ENCODE data around the gene C18orf32. TPM values are rescaled to one million over a fixed set of nuclear protein-coding genes. Genes with fewer than 3 reads are reported as not detected.
A peak's percentile ranks its signal among the peaks of the same experiment; 100 is the strongest.

C18orf32 gene
- total RNA-seq, 1 experiment from 2014 or later = 24.4 TPM

DNA sequence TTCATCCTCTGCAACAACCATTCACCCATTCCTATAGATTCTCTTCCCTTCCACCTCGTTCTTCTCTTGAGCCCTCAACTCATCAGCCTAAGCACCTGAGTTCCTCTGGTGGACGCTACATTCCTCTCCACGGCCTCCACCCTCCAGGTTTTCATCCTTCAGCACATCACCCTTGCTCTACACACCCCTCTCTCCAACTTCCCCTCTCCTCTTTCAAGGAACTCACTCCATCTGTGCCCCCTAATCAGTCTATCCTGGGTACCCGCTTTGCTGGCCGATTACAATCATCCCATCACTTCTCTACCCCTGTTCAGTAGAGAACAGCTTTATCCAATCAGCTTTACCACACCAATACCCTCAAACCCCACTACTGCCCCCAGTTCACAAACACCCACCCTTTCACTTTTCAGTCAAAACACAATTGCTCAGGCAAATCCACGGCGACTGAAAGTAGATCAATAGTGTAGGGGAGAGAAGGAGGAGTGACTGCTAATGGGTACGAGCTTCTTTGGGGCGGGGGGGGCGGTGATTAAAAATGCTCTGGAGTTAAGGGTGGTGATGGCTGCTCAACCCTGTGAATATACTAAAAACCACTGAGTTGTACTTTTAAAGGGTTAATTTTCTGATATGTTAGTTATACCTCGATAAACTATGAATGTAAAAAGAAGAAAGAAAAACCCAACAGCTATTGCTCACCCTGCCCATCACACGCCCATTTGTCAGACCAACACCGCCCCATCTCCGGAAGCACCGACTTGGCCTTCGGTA, 27.4 kb downstream of the C18orf32 start:
- H3K56ac ChIP-seq (ENCODE audit: insufficient read length, low read depth, low read length) = no peak overlapping the region
- H3K4me1 Mint-ChIP-seq = peaks cover 14% of the 10 kb centered on the region in 2 experiments

More for the DNA sequence above, 27.4 kb downstream of the C18orf32 start:
- Histone ChIP-seq H2BK20ac (ENCODE audit: low read depth, low read length, poor library complexity, severe bottlenecking) (no peak overlapping the region), H4K5ac (ENCODE audit: insufficient read length, low read depth, low read length) (no peak overlapping the region), H2AK5ac (ENCODE audit: insufficient read length, low read length) (no peak overlapping the region), H3K23me2 (ENCODE audit: insufficient read length, low read depth, low read length, poor library complexity, severe bottlenecking) (peaks cover 10% of the 10 kb centered on the region), H3K4me2 (ENCODE audit: insufficient read depth, insufficient read length, low read length) (peak overlapping the region; percentile 68), H4K91ac (ENCODE audit: insufficient read length, low read depth, low read length) (no peak overlapping the region), H3K9ac (ENCODE audit: extremely low read depth, insufficient read length, low read length) (peak overlapping the region; percentile 16), H3K14ac (ENCODE audit: insufficient read depth, low read length) (no peak overlapping the region; the same call in 1 of the 2 replicates), H3K4me1 (ENCODE audit: insufficient read depth, low read length) (peaks cover 3% of the 10 kb centered on the region; the same call in 1 of the 2 replicates), H2BK15ac (ENCODE audit: low read depth, low read length) (no peak overlapping the region), H2AFZ (ENCODE audit: low read length) (no peak overlapping the region), H3K27me3 (ENCODE audit: insufficient read depth, low read length) (no peaks in the 10 kb centered on the region), H3K4ac (ENCODE audit: low read depth, low read length) (no peak overlapping the region), H3K9me3 (ENCODE audit: control insufficient read depth, low read depth, low read length) (no peaks in the 10 kb centered on the region), H2BK12ac (ENCODE audit: insufficient read length, low read depth, low read length) (no peak overlapping the region), H3K27ac (ENCODE audit: insufficient read length, low read depth, low read length) (no peak overlapping the region), H2BK5ac (ENCODE audit: insufficient read length, low read length) (no peak overlapping the region), H4K20me1 (ENCODE audit: control insufficient read depth, insufficient read depth, insufficient read length) (no peaks in the 10 kb centered on the region), H3K79me1 (ENCODE audit: insufficient read depth, low read depth, low read length, poor library complexity, severe bottlenecking) (no peaks in the 10 kb centered on the region), H3K18ac (ENCODE audit: insufficient read length, low read depth, low read length) (no peak overlapping the region), H3K23ac (ENCODE audit: insufficient read length, low read depth, low read length) (no peak overlapping the region), H3T11ph (ENCODE audit: low read length) (no peak overlapping the region), H4K8ac (replicated peaks; ENCODE audit: insufficient read length, low read depth, low read length) (no peak overlapping the region), H3K79me2 (ENCODE audit: insufficient read depth, low read length) (no peaks in the 10 kb centered on the region; the same call in 1 of the 2 replicates), H2BK120ac (ENCODE audit: low read depth, low read length, poor library complexity, severe bottlenecking) (no peak overlapping the region)
- WGBS (ENCODE audit: extremely low coverage, insufficient read length, low lambda C conversion rate) = no CpG with 5 or more reads among the region's 16 CpGs
- DNase-seq = no peak
- H3K4me3 Mint-ChIP-seq = peak overlapping the region; percentile 75 to 91
- TF ChIP-seq, protein P1, sequence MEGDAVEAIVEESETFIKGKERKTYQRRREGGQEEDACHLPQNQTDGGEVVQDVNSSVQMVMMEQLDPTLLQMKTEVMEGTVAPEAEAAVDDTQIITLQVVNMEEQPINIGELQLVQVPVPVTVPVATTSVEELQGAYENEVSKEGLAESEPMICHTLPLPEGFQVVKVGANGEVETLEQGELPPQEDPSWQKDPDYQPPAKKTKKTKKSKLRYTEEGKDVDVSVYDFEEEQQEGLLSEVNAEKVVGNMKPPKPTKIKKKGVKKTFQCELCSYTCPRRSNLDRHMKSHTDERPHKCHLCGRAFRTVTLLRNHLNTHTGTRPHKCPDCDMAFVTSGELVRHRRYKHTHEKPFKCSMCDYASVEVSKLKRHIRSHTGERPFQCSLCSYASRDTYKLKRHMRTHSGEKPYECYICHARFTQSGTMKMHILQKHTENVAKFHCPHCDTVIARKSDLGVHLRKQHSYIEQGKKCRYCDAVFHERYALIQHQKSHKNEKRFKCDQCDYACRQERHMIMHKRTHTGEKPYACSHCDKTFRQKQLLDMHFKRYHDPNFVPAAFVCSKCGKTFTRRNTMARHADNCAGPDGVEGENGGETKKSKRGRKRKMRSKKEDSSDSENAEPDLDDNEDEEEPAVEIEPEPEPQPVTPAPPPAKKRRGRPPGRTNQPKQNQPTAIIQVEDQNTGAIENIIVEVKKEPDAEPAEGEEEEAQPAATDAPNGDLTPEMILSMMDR (conservative IDR thresholded peaks at IDR 0.05) = no peak
- H3K27me3 Mint-ChIP-seq (ENCODE audit: low read depth) = peaks cover 11% of the 10 kb centered on the region
- no peak overlapping the region for H3K27ac Mint-ChIP-seq
- H3K9me3 Mint-ChIP-seq = no peaks in the 10 kb centered on the region
- H3K36me3 Mint-ChIP-seq (ENCODE audit: insufficient read depth in 1 of 3, low read depth in 3 of 3) = peaks cover 0 to 1% (median 0%) of the 10 kb centered on the region in 3 experiments; a peak in 1 of 7 replicates

Data from H9 (cell line).